ENCODE measurements around the gene PMPCB. TPM values are rescaled to one million over a fixed set of nuclear protein-coding genes. Genes with fewer than 3 reads are reported as not detected.
A peak's percentile ranks its signal among the peaks of the same experiment; 100 is the strongest.
"Not testable (repeated sequence)": the region's sequence is repeated elsewhere in the genome, so short reads cannot be mapped to it uniquely, and the experiment has no call there.

Gene PMPCB
- total RNA-seq = 68.2 TPM
- long read RNA-seq, transcript PMPCB-201 (13 exons, 2,472 nt) = major isoform, 80 of 95 reads
- long read RNA-seq, partial matches to known transcripts = 5 of 95 reads
- long read RNA-seq, other reads (novel, unspliced or antisense) = 8 of 95 reads

GRCh38 chr7:103296901-103297836 lies at the start of gene PMPCB:
Gene PMPCB, plus strand, starts transcription at chr7:103297435. Its CDS starts 25 bp downstream, at chr7:103297460.
- intact Hi-C loops (cut with DNase I) = loop anchor here (2.0 to 5.0 kb wide), 2 partner anchors 45 to 148 kb away; partner anchors contain the start of genes DNAJC2 and NAPEPLD

GRCh38 chr7:103253699-103254506 lies 43.3 kb upstream of the PMPCB start:
- intact Hi-C loops (cut with DNase I); DNase-seq (ENCODE audit: low spot score): not testable (repeated sequence)

More at GRCh38 chr7:103296901-103297836, at the start of gene PMPCB:
- peak; percentile 97 for DNase-seq (ENCODE audit: low spot score)

GRCh38 chr7:103264054-103264453 lies 33.2 kb upstream of the PMPCB start:
- DNase-seq (ENCODE audit: low spot score) = not testable (repeated sequence)

GRCh38 chr7:103266229-103266628 lies 31.0 kb upstream of the PMPCB start:
- DNase-seq (ENCODE audit: low spot score); intact Hi-C loops (cut with DNase I): not testable (repeated sequence)

More at GRCh38 chr7:103264054-103264453, 33.2 kb upstream of the PMPCB start:
- intact Hi-C loops (cut with DNase I) = not testable (repeated sequence)

- intact Hi-C loops (cut with DNase I); DNase-seq (ENCODE audit: low spot score): not testable (repeated sequence)
Measured at GRCh38 chr7:103273374-103273773, 23.9 kb upstream of the PMPCB start.

- intact Hi-C loops (cut with DNase I); DNase-seq (ENCODE audit: low spot score): not testable (repeated sequence)
Measured at GRCh38 chr7:103274867-103275266, 22.4 kb upstream of the PMPCB start.

- DNase-seq (ENCODE audit: low spot score); intact Hi-C loops (cut with DNase I): not testable (repeated sequence)
Measured at GRCh38 chr7:103278195-103278594, 19.0 kb upstream of the PMPCB start.

GRCh38 chr7:103279636-103279962 lies 17.6 kb upstream of the PMPCB start:
- intact Hi-C loops (cut with DNase I); DNase-seq (ENCODE audit: low spot score): not testable (repeated sequence)

- intact Hi-C loops (cut with DNase I) = not testable (repeated sequence)
- DNase-seq (ENCODE audit: low spot score) = peak; percentile 78
Measured at GRCh38 chr7:103279963-103280802, 17.1 kb upstream of the PMPCB start.

- DNase-seq (ENCODE audit: low spot score); intact Hi-C loops (cut with DNase I): not testable (repeated sequence)
Measured at GRCh38 chr7:103280803-103281155, 16.5 kb upstream of the PMPCB start.

- intact Hi-C loops (cut with DNase I); DNase-seq (ENCODE audit: low spot score): not testable (repeated sequence)
Measured at GRCh38 chr7:103282802-103283427, 14.3 kb upstream of the PMPCB start.

- intact Hi-C loops (cut with DNase I) = no loop called here
- DNase-seq (ENCODE audit: low spot score) = no peak
Measured at GRCh38 chr7:103292122-103292521, 5.1 kb upstream of the PMPCB start.

GRCh38 chr7:103293526-103293925 lies 3.7 kb upstream of the PMPCB start:
- DNase-seq (ENCODE audit: low spot score) = no peak
- intact Hi-C loops (cut with DNase I) = no loop called here

GRCh38 chr7:103297837-103298179 lies 573 bp downstream of the PMPCB start:
- intact Hi-C loops (cut with DNase I) = loop anchor here (2.0 to 5.0 kb wide), 2 partner anchors 44 to 149 kb away; partner anchors contain the start of genes DNAJC2 and NAPEPLD
- DNase-seq (ENCODE audit: low spot score) = no peak

GRCh38 chr7:103299660-103300059 lies 2.4 kb downstream of the PMPCB start:
- intact Hi-C loops (cut with DNase I) = loop anchor here (5.0 kb wide), 1 partner anchor 43 kb away; the partner anchor contains the start of gene DNAJC2

GRCh38 chr7:103301441-103301840 lies 4.2 kb downstream of the PMPCB start:
- intact Hi-C loops (cut with DNase I) = no loop called here
- DNase-seq (ENCODE audit: low spot score) = no peak

More at GRCh38 chr7:103299660-103300059, 2.4 kb downstream of the PMPCB start:
- DNase-seq (ENCODE audit: low spot score) = no peak

GRCh38 chr7:103307503-103308231 lies 10.4 kb downstream of the PMPCB start:
- no peak for DNase-seq (ENCODE audit: low spot score)
- intact Hi-C loops (cut with DNase I) = no loop called here

GRCh38 chr7:103314852-103315251 lies 17.6 kb downstream of the PMPCB start:
- intact Hi-C loops (cut with DNase I) = no loop called here
- no peak for DNase-seq (ENCODE audit: low spot score)
